Gastroesophageal sphincter (tissue), 3 donors: ENCODE results near the gene PCSK4.

Experiments
- EP300 ChIP-seq: sonication (generic); formaldehyde crosslinking; IDR thresholded peaks from one replicate; pipeline ENCODE4 v1.6.1; 2017; ENCODE audit warnings: antibody characterized with exemption, mild to moderate bottlenecking
- POLR2A ChIP-seq, 2 donors: fragments of 450-650 bp; IDR thresholded peaks; one replicate each; pipeline ENCODE4 v1.6.1; 2017; ENCODE audit warnings: antibody characterized with exemption in 2 of 2, mild to moderate bottlenecking in 2 of 2, moderate library complexity in 1 of 2
- POLR2AphosphoS5 ChIP-seq: sonication (generic); formaldehyde crosslinking; IDR thresholded peaks from one replicate; pipeline ENCODE4 v1.6.1; 2017; ENCODE audit warnings: antibody characterized with exemption
- TF ChIP-seq, protein P1 (sequence below), 4 experiments: fragments of 200-600 bp in 2 of 4; fragments of 450-650 bp in 2 of 4; sonication (generic) in 1 of 4; IDR thresholded peaks; one replicate each; pipeline ENCODE4 v1.5.1; 2017 to 2019; ENCODE audit warnings: antibody characterized with exemption in 4 of 4, mild to moderate bottlenecking in 2 of 4, moderate library complexity in 2 of 4

DNA sequence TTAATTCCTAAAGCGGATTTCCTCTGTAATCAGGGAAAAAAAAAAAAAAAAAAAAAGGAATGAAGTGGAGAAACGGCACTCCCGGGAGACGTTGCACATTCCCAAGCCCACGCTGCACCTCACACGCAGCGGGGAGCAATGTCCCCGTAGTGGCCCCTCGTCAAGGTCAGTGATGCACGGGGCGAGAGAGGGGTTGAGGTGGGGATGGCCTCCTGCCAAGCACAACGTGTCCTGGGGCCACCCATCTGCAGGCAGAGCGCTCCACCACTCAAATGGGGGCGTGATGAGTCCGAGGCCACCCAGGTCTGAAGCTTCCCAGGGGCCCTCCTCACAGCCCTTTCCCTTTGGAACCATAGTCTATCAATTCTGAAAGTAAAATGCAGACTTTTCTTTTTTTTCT, 48.8 kb upstream of the PCSK4 start:
- TF ChIP-seq, protein P1, sequence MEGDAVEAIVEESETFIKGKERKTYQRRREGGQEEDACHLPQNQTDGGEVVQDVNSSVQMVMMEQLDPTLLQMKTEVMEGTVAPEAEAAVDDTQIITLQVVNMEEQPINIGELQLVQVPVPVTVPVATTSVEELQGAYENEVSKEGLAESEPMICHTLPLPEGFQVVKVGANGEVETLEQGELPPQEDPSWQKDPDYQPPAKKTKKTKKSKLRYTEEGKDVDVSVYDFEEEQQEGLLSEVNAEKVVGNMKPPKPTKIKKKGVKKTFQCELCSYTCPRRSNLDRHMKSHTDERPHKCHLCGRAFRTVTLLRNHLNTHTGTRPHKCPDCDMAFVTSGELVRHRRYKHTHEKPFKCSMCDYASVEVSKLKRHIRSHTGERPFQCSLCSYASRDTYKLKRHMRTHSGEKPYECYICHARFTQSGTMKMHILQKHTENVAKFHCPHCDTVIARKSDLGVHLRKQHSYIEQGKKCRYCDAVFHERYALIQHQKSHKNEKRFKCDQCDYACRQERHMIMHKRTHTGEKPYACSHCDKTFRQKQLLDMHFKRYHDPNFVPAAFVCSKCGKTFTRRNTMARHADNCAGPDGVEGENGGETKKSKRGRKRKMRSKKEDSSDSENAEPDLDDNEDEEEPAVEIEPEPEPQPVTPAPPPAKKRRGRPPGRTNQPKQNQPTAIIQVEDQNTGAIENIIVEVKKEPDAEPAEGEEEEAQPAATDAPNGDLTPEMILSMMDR (IDR thresholded peaks at IDR 0.05), result no peak
- TF ChIP-seq POLR2A (IDR thresholded peaks at IDR 0.05), result no peak
- TF ChIP-seq EP300, result no peak
- TF ChIP-seq POLR2AphosphoS5, result no peak
